Measurements from ENCODE around the gene PRLHR.

The PRLHR gene

GRCh38 chr10:118551535-118552100 is 43.8 kb downstream of the PRLHR start:
- no peak for DNase-seq

DNA sequence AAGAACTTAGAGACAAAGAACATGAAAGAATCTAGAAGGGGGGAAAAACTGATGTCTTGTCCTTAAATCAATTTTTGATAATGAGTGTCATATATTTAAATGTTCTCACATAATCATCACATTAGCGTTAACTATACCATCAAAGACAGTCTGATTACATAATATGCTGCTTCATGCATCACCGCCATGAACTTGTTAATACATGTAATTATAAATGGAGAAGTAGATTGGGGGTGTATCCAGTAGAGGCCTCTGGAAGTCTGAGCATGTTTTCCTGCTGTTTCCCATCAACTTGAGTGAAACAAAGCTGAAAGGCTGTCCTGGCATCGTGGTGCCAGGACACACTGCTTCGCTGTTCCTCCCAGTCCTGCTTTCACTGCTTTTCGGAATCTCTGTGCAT is 48.2 kb downstream of the PRLHR start:
- no peak for DNase-seq

DNA sequence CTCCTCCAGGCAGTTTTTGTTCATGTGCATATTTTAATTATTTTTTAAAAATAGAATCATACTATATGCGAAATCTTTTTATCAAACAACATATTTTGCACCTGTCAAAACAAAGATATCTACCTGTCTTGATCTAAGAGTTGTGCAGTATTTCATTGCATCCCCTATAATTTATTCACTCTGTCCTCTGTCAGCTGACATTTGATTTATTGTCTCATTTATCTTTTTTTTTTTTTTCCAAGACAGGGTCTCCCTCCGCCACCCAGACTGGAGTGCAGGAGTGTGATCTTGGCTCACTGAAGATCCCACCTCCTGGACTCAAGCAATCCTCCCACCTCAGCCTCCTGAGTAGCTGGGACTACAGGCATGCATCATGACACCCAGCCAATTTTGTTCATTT is 49.0 kb downstream of the PRLHR start:
- no peak for DNase-seq

GRCh38 chr10:118545381-118545780 is 50.1 kb downstream of the PRLHR start:
- DNase-seq = no peak

GRCh38 chr10:118544401-118544948 is 51.0 kb downstream of the PRLHR start:
- DNase-seq = no peak

DNA sequence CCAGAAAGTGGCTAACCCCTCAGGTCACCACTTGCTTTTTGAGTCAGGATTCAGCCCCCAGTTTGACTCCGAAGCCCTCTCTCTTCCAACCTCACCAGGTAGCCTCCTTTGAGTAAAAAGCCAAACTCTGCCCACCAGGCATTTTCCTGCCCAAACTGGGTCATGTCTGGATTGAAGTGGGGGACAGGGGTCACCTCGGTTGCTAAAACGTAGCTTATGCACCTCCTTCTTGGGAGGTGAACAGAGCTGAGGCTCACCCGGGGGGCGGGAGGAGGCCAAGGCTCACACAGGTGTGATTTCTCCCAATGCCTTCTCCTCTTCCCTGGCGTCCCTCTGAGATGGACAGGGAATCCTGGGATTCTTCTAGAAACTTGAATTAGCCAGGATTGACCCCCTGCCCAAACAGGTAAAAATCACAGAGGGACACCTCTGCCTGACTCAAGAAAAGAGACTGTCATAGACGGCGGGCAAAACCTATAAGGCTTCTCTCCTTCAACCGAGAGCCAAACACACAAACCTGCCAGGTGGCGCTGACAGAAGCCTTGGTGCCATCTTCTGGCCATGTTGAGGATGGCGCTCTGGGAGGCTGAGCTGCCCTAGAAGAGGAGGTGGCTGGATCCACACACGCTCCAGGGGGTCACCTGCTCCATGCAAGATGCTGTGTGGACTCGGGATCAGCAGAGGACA is 51.6 kb downstream of the PRLHR start:
- DNase-seq = peak; percentile 22

DNA sequence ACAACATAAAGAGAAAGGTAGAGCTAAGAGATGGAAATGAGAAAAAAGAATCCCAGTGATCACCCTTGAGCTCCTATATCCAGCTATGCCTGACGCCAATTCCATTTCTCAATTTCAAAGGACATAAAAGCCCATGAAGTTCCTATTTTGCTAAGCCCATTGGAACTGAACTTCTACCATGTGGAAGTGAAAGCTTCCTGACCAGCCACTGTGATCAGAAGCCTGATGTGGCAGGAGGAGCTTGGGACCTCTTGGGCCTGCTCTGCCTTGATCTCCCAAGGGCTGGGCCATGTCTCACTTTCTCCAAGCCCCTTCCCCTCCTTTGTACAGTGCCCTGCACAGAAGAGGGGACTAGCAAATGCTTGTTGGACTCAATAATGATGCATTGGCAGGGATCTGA is 52.7 kb downstream of the PRLHR start:
- DNase-seq = no peak

GRCh38 chr10:118542205-118542604 is 53.2 kb downstream of the PRLHR start:
- no peak for DNase-seq

GRCh38 chr10:118541718-118542117 is 53.7 kb downstream of the PRLHR start:
- no peak for DNase-seq

Data from CD4-positive, alpha-beta T cell treated with Interleukin-4 for 4 hours (primary cell).